ENCODE results near the gene FEZ2.

FEZ2 gene

GRCh38 chr2:36528274-36528673, 69.7 kb downstream of the FEZ2 start:
- no peak for DNase-seq

GRCh38 chr2:36526226-36526625, 71.7 kb downstream of the FEZ2 start:
- DNase-seq: no peak

DNA sequence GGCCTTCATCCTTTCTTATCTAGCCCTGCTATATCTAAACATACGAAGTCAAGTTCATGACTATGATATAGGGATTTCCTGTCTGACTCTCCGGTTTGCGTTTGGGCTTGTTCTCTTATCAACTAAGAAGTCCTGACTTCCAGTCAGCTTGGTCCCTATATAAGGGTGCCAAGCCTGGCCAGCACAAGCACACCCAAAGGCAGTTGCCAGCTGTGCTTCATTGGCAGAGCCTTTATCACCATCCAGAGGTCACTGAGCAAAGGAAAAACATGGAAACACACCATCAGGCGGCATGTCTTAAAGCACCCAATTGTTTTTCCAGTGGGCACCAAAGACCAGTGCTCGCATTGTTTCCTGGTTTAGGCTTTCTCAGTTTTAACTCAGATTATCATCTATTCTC, 72.7 kb downstream of the FEZ2 start:
- DNase-seq: no peak

DNA sequence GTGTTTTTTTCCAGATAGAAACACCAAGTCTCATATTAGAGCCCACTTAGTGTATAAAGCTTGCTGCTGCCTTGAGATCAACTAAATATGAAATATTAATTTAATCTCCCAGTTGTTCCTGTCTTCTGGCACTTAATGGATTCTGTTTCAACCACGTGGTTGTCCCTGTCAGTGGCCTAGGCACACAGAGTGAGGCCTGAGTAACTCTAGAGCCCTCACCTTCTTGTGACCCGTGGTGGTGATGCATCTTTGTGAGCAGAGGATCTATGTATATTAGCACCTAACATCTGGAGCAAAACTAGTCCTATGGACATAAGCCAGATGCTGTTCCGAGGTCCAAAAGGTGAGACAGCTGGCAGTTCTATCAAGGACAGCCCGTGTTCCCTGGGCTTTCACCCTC, 74.8 kb downstream of the FEZ2 start:
- no peak for DNase-seq

DNA sequence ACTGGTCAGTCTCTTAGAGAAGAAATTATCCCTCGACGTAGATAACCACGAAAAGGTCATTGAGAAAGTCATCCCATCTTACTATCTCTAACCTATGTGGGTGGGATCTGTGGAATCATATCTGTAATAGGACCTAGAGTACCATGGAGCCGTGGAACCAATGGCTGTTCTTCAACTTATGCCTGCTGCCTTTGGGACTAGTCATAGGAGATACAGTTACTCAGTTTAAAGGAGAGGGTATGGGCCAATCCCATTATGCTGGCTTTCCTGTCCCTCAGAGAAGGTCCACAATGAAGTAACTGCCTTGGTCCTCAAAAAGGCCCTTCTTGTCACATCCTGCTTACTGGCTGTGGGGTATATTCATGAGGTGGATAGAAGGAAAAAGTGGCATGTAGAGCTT, 77.5 kb downstream of the FEZ2 start:
- no peak for DNase-seq

GRCh38 chr2:36516136-36516870, 81.7 kb downstream of the FEZ2 start:
- DNase-seq: no peak

GRCh38 chr2:36515538-36515937, 82.4 kb downstream of the FEZ2 start:
- no peak for DNase-seq

DNA sequence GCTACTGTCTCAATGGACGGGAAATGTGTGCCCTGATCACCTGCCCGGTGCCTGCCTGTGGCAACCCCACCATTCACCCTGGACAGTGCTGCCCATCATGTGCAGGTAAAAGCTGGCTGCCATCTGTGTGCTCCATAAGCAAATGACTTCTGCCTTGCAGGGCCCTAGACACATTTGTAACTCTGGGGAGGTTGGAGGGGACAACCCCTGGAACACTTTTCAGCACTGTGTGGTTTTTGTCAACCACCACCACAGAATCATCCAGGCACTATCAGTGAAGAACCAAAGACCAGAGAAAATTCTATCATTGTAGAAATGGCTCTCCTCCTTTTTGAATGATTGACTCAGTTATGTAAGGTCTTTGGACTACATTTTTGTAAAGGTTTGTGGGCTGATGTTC, 84.3 kb downstream of the FEZ2 start:
- DNase-seq: no peak

DNA sequence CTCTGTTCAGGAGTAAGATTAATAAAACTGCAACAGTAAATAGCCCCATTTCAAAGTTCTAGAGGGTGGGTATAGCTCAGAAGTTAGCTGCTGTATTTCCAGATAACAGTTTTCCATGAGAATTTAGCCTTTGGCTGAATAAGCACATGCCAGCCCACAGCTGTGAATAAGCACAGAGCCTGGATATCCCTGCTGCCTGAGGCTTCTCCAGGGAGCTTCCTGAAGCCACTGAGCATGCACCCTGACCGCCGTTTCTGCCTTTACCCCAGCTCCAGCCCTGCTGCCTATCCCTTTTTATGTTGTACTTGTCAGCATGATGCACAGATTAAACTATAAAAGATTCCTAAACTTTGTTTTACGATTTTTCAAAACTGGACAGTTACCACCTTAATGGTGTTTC, 85.3 kb downstream of the FEZ2 start:
- no peak for DNase-seq

DNA sequence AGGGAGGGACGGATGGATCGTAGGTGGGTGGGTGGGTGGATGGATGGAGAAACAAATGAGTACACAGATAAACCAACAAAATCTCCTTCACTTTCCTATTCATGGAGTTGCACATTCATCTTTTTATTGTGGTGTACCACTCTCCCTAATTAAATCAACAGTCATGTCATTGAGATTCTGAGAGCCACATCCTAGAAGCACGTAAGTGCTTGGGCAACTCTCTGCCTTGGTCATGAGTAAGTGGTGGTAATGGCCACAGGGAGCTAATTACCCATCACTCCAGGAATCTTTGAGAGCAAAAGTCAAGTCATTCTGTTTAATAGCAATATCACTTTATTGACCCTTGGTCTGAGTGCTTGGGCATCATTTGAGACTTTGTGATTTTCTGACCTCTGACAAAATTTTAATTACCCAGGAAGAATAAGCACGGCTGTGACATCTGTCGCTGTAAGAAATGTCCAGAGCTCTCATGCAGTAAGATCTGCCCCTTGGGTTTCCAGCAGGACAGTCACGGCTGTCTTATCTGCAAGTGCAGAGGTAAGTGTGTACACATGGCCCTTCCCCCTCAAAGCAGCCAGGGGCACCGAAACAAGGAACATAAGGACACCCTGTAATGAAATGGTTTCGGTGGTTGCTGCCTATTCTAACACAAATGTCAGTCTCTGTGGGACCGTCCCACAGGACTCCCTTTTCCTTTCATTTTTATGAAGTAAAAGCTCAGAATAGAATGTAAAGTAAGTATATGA, 85.9 kb downstream of the FEZ2 start:
- no peak for DNase-seq

GRCh38 chr2:36509075-36509474, 88.9 kb downstream of the FEZ2 start:
- no peak for DNase-seq

- peak; percentile 32 for DNase-seq
Measured at GRCh38 chr2:36507408-36507812, 90.6 kb downstream of the FEZ2 start.
